Activated B cell treated with CpG ODN at 0.5 μM for 24 hours (primary cell): ENCODE results near the gene ARHGEF4. TPM values are rescaled to one million over a fixed set of nuclear protein-coding genes. Genes with fewer than 3 reads are reported as not detected.

ENCODE experiments used
- ATAC-seq: fragments of 200-7000 bp; cut with Tn5 transposase; one replicate; pipeline ENCODE4 v1.10.0; 2021; ENCODE audit warnings: low read depth, mild to moderate bottlenecking, moderate library complexity
- CTCF ChIA-PET: fragments of 350-600 bp; sonication (Branson Sonifier 250); formaldehyde crosslinking; loops from one replicate; lab custom pipeline; 2021; ENCODE audit warnings: antibody characterized with exemption; lab: Charles Lee
- POLR2A ChIA-PET: fragments of 350-600 bp; sonication (Branson Sonifier 250); formaldehyde crosslinking; loops from one replicate; lab custom pipeline; 2021; ENCODE audit warnings: antibody characterized with exemption; lab: Charles Lee
- DNase-seq: peaks from one replicate; pipeline ENCODE4 v3.0.0; 2022
- H3K27ac Mint-ChIP-seq: one replicate; pipeline ENCODE4 v1.8.0; 2020; ENCODE audit warnings: mixed read lengths
- H3K27me3 Mint-ChIP-seq: one replicate; pipeline ENCODE4 v1.8.0; 2021; ENCODE audit warnings: mixed read lengths
- H3K36me3 Mint-ChIP-seq: one replicate; pipeline ENCODE4 v1.8.0; 2021; ENCODE audit warnings: low read depth, mixed read lengths
- H3K4me1 Mint-ChIP-seq: one replicate; pipeline ENCODE4 v1.8.0; 2021; ENCODE audit warnings: mixed read lengths
- H3K4me3 Mint-ChIP-seq: one replicate; pipeline ENCODE4 v1.8.0; 2020; ENCODE audit warnings: mild to moderate bottlenecking, mixed read lengths
- H3K9me3 Mint-ChIP-seq: one replicate; pipeline ENCODE4 v1.8.0; 2020; ENCODE audit warnings: mixed read lengths
- CTCF ChIP-seq: fragments of 200-600 bp; IDR thresholded peaks from one replicate; pipeline ENCODE4 v1.8.0; 2022; ENCODE audit warnings: antibody characterized with exemption, mild to moderate bottlenecking
- intact Hi-C: fragments of 100-400 bp; cut with micrococcal nuclease; formaldehyde crosslinking; loops from one replicate; pipeline ENCODE4 v1.15.1; 2024
- total RNA-seq: library from RNA; stranded (reverse); gene quantifications from 2 replicates; pipeline ENCODE4 v1.2.3, GENCODE V29; 2022

Gene ARHGEF4
- total RNA-seq, 1 donor from 2014 or later: 0.29 TPM

- Mint-ChIP-seq H3K27ac (peak overlapping the region; percentile 98), H3K27me3 (no peaks in the 10 kb centered on the region), H3K4me3 (peak overlapping the region; percentile 97), H3K36me3 (peaks cover 12% of the 10 kb centered on the region), H3K4me1 (peaks cover 20% of the 10 kb centered on the region), H3K9me3 (no peaks in the 10 kb centered on the region)
- CTCF ChIA-PET: interaction anchor here (1.1 to 1.9 kb wide), 2 partner anchors 11 kb away, joined by 3 to 5 read pairs; partner anchors contain the start of gene PLEKHB2
- POLR2A ChIA-PET: interaction anchor here (1.2 to 3.5 kb wide), 6 partner anchors 10 to 912 kb away, joined by 3 to 82 read pairs (median 6); partner anchors contain the start of genes MZT2A, PLEKHB2 and SMPD4
- intact Hi-C loops: loop anchor here (1.0 to 5.0 kb wide), 6 partner anchors 11 to 1215 kb away; partner anchors contain the start of genes IMP4, MZT2A and PLEKHB2
- ATAC-seq (peak; percentile 81), DNase-seq (peak; percentile 16)
- TF ChIP-seq CTCF: no peak
Observed at GRCh38 chr2:131093696-131094462, 257.2 kb downstream of the ARHGEF4 start.

- H3K4me3 Mint-ChIP-seq: peak overlapping the region; percentile 97
- no peaks in the 10 kb centered on the region for H3K9me3 Mint-ChIP-seq
- ATAC-seq (no peak), DNase-seq (no peak)
- peaks cover 8% of the 10 kb centered on the region for H3K36me3 Mint-ChIP-seq
- TF ChIP-seq CTCF: no peak
- intact Hi-C loops: loop anchor here (5.0 kb wide), 1 partner anchor 267 kb away; no protein-coding TSS in a partner anchor
- peaks cover 20% of the 10 kb centered on the region for H3K4me1 Mint-ChIP-seq
- CTCF ChIA-PET: interaction anchor here (1.1 kb wide), 1 partner anchor 10 kb away, joined by 3 read pairs; the partner anchor contains the start of gene PLEKHB2
- POLR2A ChIA-PET: interaction anchor here (3.5 kb wide), 1 partner anchor 10 kb away, joined by 82 read pairs; the partner anchor contains the start of gene PLEKHB2
- no peaks in the 10 kb centered on the region for H3K27me3 Mint-ChIP-seq
- H3K27ac Mint-ChIP-seq: peak overlapping the region; percentile 98
Observed at GRCh38 chr2:131094463-131095281, 258.0 kb downstream of the ARHGEF4 start.

Other genes with a start within 250 kb of the ARHGEF4 start
- gene CFC1, start 237.3 kb upstream of the ARHGEF4 start, total RNA-seq: not detected in 2 replicates
- gene POTEJ, start 225.5 kb upstream of the ARHGEF4 start, total RNA-seq: not detected in 2 replicates
- not detected in 2 replicates for gene GPR148, start 107.8 kb upstream of the ARHGEF4 start, total RNA-seq
- not detected in 2 replicates for gene AMER3, start 81.4 kb upstream of the ARHGEF4 start, total RNA-seq